Fibroblast of pulmonary artery (primary cell): ENCODE data around the gene GATA5.

Experiments used
- DNase-seq: peaks from one replicate; pipeline ENCODE4 v3.0.0-alpha.2; 2010; ENCODE audit warnings: low read depth
- H3K4me3 ChIP-seq: replicated peaks from 2 replicates; pipeline ENCODE4 v1.5.1; 2011; ENCODE audit warnings: low read depth, mild to moderate bottlenecking, control low read depth, low read length, moderate library complexity
- TF ChIP-seq, protein P1 (sequence below): IDR thresholded peaks from 2 replicates; pipeline ENCODE4 v1.5.1; 2011; ENCODE audit warnings: mild to moderate bottlenecking, control low read depth, low read length, inconsistent platforms; ENCODE audit errors: missing control alignments

GATA5 gene

DNA sequence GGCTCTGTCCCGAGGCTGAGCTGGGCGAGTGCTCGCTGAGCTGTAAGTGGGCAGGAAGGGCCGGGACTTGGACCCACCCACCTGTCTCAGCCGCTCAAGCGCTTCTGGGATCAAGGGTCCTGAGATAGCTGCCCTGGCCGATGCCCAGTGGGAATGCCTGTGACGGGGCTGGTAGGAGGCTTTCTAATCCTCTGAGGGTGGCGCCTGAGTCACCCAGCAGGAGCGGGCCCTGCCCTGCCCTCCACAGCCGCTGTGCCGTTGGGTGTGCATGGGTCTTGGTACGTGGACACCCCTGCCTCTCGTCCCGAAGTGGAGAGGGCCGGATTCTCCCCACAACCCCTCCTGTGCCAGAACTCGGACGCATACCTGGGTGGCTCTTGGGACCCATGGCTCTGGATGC is 43.1 kb upstream of the GATA5 start:
- TF ChIP-seq, protein P1, sequence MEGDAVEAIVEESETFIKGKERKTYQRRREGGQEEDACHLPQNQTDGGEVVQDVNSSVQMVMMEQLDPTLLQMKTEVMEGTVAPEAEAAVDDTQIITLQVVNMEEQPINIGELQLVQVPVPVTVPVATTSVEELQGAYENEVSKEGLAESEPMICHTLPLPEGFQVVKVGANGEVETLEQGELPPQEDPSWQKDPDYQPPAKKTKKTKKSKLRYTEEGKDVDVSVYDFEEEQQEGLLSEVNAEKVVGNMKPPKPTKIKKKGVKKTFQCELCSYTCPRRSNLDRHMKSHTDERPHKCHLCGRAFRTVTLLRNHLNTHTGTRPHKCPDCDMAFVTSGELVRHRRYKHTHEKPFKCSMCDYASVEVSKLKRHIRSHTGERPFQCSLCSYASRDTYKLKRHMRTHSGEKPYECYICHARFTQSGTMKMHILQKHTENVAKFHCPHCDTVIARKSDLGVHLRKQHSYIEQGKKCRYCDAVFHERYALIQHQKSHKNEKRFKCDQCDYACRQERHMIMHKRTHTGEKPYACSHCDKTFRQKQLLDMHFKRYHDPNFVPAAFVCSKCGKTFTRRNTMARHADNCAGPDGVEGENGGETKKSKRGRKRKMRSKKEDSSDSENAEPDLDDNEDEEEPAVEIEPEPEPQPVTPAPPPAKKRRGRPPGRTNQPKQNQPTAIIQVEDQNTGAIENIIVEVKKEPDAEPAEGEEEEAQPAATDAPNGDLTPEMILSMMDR: no peak
- no peak for DNase-seq
- no peak overlapping the region for H3K4me3 ChIP-seq

DNA sequence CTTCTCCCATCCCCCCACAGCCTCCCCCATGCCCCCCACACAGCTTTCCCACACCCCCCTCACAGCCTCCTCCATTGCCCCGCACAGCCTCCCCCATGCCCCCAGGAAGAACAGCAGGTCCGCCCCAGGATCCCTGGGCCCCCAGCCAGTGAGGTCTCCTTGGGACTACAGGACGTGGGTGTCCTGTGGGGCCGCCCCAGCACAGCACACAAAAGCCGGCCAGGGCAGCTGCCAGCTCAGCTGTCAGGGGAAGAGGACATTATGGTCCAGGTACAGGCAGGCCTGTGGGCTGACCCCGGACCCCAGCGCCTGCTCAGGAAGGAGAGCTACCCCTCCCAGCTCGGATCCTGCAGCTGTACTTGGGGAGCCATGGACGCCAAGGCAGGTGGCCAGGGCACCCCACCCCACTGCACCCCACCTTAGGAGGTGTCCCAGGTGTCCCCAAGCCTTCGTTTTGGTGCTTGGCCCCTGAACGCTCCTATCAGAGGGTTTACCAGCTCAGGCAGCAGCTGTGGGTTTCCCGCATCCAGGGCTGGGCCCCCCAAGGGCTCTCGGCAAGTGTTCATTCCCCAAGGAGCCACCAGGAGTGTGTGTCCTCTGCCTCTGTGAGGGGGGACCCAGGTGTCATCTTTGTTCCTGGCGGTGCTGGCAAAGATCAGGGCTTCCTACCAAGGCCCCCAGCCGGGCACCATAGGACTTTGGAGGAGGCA is 42.3 kb upstream of the GATA5 start:
- DNase-seq: no peak
- TF ChIP-seq, protein P1: no peak
- H3K4me3 ChIP-seq: no peak overlapping the region

DNA sequence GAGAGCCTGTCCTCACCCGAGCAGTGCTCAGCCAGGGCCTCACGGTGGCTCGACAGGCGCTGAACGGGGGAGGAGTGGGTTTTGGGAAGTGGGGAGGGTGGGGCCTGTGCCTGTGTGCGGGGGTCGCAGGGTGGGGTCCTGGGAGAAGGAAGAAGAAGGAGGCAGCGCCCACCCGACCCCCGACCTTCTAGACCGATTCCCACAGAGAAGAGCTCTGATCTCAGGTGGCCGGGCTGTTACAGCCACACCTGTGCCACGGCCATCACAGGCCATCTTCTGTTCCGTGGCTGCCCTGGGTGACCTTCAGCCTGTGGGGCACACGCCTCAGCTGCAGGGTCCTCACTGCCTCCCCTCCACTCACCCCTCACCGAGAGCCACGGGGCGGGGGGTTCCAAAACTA is 41.4 kb upstream of the GATA5 start:
- TF ChIP-seq, protein P1: no peak
- DNase-seq: no peak
- no peak overlapping the region for H3K4me3 ChIP-seq

DNA sequence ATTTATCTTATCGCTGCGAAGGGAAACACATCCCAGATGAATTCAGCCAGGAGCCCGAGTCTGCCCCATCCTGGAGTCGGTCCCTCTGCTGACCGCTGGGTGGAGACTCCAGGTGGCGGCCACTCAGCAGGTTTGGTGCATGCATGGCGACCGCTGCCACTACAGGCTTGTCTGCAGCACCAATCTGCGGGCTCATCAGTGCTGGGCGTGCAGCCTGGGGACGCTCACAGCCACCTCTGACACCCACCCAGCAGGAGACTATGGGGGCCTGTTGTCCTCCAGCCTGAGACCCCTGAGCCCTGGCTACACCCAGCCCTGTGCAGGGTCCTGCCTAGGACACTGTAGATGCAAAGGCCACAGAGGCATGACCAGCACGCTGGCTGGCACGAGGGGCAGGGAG is 40.5 kb upstream of the GATA5 start:
- H3K4me3 ChIP-seq: no peak overlapping the region
- TF ChIP-seq, protein P1: no peak
- no peak for DNase-seq

DNA sequence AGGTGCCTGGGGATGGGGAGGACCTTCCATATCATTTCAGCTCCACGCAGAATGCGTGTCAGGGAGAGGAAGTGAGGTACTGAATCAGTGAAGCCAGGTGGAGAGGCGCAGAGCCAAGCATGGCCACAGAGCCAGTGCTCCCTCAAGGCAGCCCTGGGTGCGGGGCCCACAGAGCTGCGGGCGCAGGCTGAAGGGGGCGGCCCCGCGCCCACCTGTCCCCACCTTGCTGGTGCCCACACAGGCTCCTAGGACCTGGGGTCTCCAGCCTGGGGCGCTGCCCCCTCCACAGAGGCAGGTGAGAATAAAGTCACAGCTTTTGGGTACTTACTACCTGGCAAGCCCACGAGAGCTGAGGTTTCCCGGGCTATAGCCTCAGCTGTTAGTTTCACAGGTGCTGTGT is 40.0 kb upstream of the GATA5 start:
- no peak for DNase-seq
- H3K4me3 ChIP-seq: no peak overlapping the region
- TF ChIP-seq, protein P1: no peak

DNA sequence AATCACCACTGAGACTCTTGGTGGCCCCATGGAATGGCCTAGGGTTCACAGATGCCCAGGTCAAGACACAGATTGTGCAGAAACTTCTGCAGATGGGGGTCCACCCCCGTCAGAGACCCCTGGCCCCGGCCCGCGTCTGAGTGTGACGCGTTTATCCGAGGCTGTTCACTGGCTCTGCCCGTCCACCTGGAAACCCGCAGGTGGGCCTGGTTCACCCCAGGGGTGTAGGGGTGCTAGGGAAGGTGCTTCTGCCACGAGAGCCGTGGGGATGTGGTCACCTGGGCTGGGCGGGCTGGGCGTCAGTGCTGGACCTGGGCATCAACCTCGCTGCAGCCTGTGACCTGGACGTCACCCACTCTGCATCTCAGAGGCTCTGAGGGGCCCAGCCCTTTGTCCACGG is 39.5 kb upstream of the GATA5 start:
- DNase-seq: no peak
- H3K4me3 ChIP-seq: no peak overlapping the region
- TF ChIP-seq, protein P1: no peak

DNA sequence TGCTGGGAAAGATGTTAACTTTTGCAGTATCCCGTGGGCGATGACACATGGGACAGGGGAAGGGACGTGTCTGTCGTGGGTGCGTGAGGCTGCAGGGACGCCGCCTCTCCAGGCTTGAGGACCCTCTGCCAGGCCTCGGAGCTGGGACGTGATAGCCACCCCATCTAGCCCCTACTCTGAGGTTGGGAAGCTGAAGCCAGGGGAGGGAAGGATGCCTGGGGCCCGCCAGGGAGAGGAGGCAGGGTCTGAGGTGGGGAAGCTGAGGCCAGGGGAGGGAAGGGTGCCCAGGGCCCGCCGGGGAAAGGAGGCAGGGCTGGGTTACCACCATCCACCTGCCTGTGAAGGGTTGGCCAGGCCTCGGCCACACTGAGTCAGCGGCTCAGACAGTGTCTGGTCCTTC is 38.2 kb upstream of the GATA5 start:
- DNase-seq: no peak
- H3K4me3 ChIP-seq: no peak overlapping the region
- TF ChIP-seq, protein P1: no peak
